Endothelial cell of umbilical vein (primary cell): ENCODE results near the gene SPTBN4. TPM values are rescaled to one million over a fixed set of nuclear protein-coding genes. Genes with fewer than 3 reads are reported as not detected.

Source experiments
- BruUV-seq: library from RNA; stranded (reverse); fragments of 400-500 nt; replicated peaks from 2 replicates; lab custom pipeline; 2021; lab: Mats Ljungman, UMichigan
- CTCF ChIA-PET: fragments of 300-600, 350-600 bp; sonication (Branson Sonifier 250); formaldehyde crosslinking; loops from one replicate; lab custom pipeline; 2021; ENCODE audit warnings: antibody characterized with exemption, inconsistent platforms; lab: Charles Lee
- POLR2A ChIA-PET: fragments of 300-600, 350-600 bp; sonication (Branson Sonifier 250); formaldehyde crosslinking; loops from one replicate; lab custom pipeline; 2021; ENCODE audit warnings: antibody characterized with exemption, inconsistent platforms; lab: Charles Lee
- DNase-seq: peaks from one replicate; pipeline ENCODE4 v3.0.0-alpha.2; 2011; ENCODE audit warnings: low read depth, low spot score
- FAIRE-seq: peaks from 2 replicates; lab custom pipeline; 2011; peaks lifted over from hg19 to GRCh38; lab: Jason Lieb, UNC
- H2AFZ ChIP-seq: 2 replicates; pipeline ENCODE4 v1.6.0; 2012; ENCODE audit warnings: low read depth, low read length, control low read depth, inconsistent platforms
- H3K27ac ChIP-seq: 2 replicates; pipeline ENCODE4 v1.5.1; 2011; ENCODE audit warnings: low read depth, mild to moderate bottlenecking, control low read depth, low read length, moderate library complexity; ENCODE audit not compliant: insufficient read depth
- H3K27me3 ChIP-seq, 2 experiments: 2 replicates each; pipeline versions ENCODE4 v1.6.0 to v1.6.1; 2011; ENCODE audit warnings: low read length in 2 of 2, mixed read lengths in 1 of 2; ENCODE audit not compliant: control insufficient read depth in 2 of 2, insufficient read depth in 2 of 2
- H3K36me3 ChIP-seq, 2 experiments: 2 replicates in 1 of 2; 3 replicates in 1 of 2; pipeline ENCODE4 v1.5.1; 2011; ENCODE audit warnings: low read length in 2 of 2, mild to moderate bottlenecking in 1 of 2, moderate library complexity in 1 of 2; ENCODE audit not compliant: control insufficient read depth in 2 of 2, insufficient read depth in 2 of 2; ENCODE audit errors: extremely low read depth in 1 of 2
- H3K4me1 ChIP-seq: 3 replicates; pipeline ENCODE4 v1.5.1; 2011; ENCODE audit warnings: mild to moderate bottlenecking, low read length; ENCODE audit not compliant: control insufficient read depth, insufficient read depth; ENCODE audit errors: extremely low read depth
- H3K4me2 ChIP-seq: 2 replicates; pipeline ENCODE4 v1.6.1; 2011; ENCODE audit warnings: low read length, control low read depth, mixed read lengths; ENCODE audit not compliant: insufficient read depth
- H3K4me3 ChIP-seq, 3 experiments: fragments of 200-600 bp in 1 of 3; sonication (generic), shearing (Covaris generic) in 1 of 3; replicated peaks in 1 of 3; 2 replicates each; pipeline ENCODE4 v1.5.1; 2011 to 2016; ENCODE audit warnings: control low read depth in 3 of 3, low read length in 3 of 3, mild to moderate bottlenecking in 2 of 3, inconsistent platforms in 1 of 3, low read depth in 1 of 3, moderate library complexity in 1 of 3; ENCODE audit not compliant: insufficient read depth in 1 of 3
- H3K79me2 ChIP-seq: 2 replicates; pipeline ENCODE4 v1.6.0; 2012; ENCODE audit warnings: low read length, inconsistent platforms; ENCODE audit not compliant: control insufficient read depth, insufficient read depth
- H3K9ac ChIP-seq: replicated peaks from 2 replicates; pipeline ENCODE3; 2011; ENCODE audit warnings: low read length, control low read depth; ENCODE audit not compliant: insufficient read depth; ENCODE audit errors: extremely low read depth
- H3K9me1 ChIP-seq: replicated peaks from 3 replicates; pipeline ENCODE4 v1.6.0; 2011; ENCODE audit warnings: mild to moderate bottlenecking, low read length; ENCODE audit not compliant: control insufficient read depth, insufficient read depth; ENCODE audit errors: extremely low read depth
- H3K9me3 ChIP-seq: replicated peaks from 2 replicates; pipeline ENCODE4 v1.5.1; 2012; ENCODE audit warnings: low read length, inconsistent platforms; ENCODE audit not compliant: control insufficient read depth, insufficient read depth
- H4K20me1 ChIP-seq: replicated peaks from 2 replicates; pipeline ENCODE3; 2011; ENCODE audit warnings: mild to moderate bottlenecking, low read length; ENCODE audit not compliant: control insufficient read depth, insufficient read depth; ENCODE audit errors: extremely low read depth
- CTCF ChIP-seq, 2 donors: IDR thresholded peaks; 1 replicate in 1 of 2; 2 replicates in 1 of 2; pipeline ENCODE4 v1.5.1; 2011; ENCODE audit warnings: low read length in 2 of 2, mild to moderate bottlenecking in 2 of 2, moderate library complexity in 2 of 2, control low read depth in 1 of 2, inconsistent platforms in 1 of 2, low read depth in 1 of 2; ENCODE audit not compliant: insufficient read depth in 1 of 2; ENCODE audit errors: extremely low read depth in 1 of 2
- EZH2 ChIP-seq: IDR thresholded peaks from 2 replicates; pipeline ENCODE4 v1.6.1; 2012; ENCODE audit warnings: borderline replicate concordance, low read depth, mild to moderate bottlenecking, moderate library complexity, low read length, inconsistent platforms; ENCODE audit not compliant: severe bottlenecking
- FOS ChIP-seq: IDR thresholded peaks from 2 replicates; pipeline ENCODE4 v1.6.1; 2011; ENCODE audit warnings: mild to moderate bottlenecking, low read length, moderate library complexity, borderline replicate concordance; ENCODE audit not compliant: insufficient read depth
- GATA2 ChIP-seq: IDR thresholded peaks from 2 replicates; pipeline ENCODE4 v1.7.0; 2011; ENCODE audit warnings: low read depth, mild to moderate bottlenecking, moderate library complexity, mixed read lengths, low read length; ENCODE audit not compliant: insufficient read length, insufficient read depth
- JUN ChIP-seq: IDR thresholded peaks from 2 replicates; pipeline ENCODE4 v1.6.1; 2011; ENCODE audit warnings: borderline replicate concordance, low read depth; ENCODE audit not compliant: insufficient read length, insufficient read depth
- MYC ChIP-seq: IDR thresholded peaks from one replicate; pipeline ENCODE4 v1.6.1; 2011; ENCODE audit warnings: mild to moderate bottlenecking, low read depth, low read length
- POLR2A ChIP-seq: IDR thresholded peaks from 2 replicates; pipeline ENCODE4 v1.6.1; 2012; ENCODE audit warnings: low read depth, mild to moderate bottlenecking, control low read depth, low read length
- POLR2AphosphoS5 ChIP-seq: IDR thresholded peaks from 2 replicates; pipeline ENCODE4 v1.6.1; 2012; ENCODE audit warnings: low read depth, mild to moderate bottlenecking, control low read depth, low read length, moderate library complexity; ENCODE audit not compliant: insufficient read depth
- dilution Hi-C: fragments of 300-500 bp; cut with MboI; formaldehyde crosslinking; loops from one replicate; pipeline ENCODE4 v1.15.0; 2019; ENCODE audit warnings: low sequenced_read_pairs; ENCODE audit not compliant: extremely low pct_ligation_motif_present
- intact Hi-C: fragments of 100-400 bp; cut with micrococcal nuclease; formaldehyde crosslinking; loops from one replicate; pipeline ENCODE4 v1.10.0; 2022
- polyA plus RNA-seq, 4 experiments: library from polyadenylated mRNA; depleted of rRNA in 3 of 4; stranded (reverse) in 3 of 4; unstranded in 1 of 4; fragments of >200 nt; gene quantifications; 2 replicates each; pipeline versions ENCODE4 v1.2.1 to v1.2.3, GENCODE V29; 2011 to 2012; ENCODE audit warnings: missing spikeins in 1 of 4
- total RNA-seq: library from RNA; stranded (reverse); gene quantifications from 2 replicates; pipeline ENCODE4 v1.2.3, GENCODE V29; 2021
- TF ChIP-seq, protein P1 (sequence below): IDR thresholded peaks from 2 replicates; pipeline ENCODE4 v1.6.1; 2011; ENCODE audit not compliant: insufficient read depth, insufficient read length

The SPTBN4 gene
- total and polyA plus RNA-seq, 2 donors (not counting 3 experiments of a cell fraction or from before 2014, with no cell fraction given), result 0.33 TPM; not detected in 1

DNA sequence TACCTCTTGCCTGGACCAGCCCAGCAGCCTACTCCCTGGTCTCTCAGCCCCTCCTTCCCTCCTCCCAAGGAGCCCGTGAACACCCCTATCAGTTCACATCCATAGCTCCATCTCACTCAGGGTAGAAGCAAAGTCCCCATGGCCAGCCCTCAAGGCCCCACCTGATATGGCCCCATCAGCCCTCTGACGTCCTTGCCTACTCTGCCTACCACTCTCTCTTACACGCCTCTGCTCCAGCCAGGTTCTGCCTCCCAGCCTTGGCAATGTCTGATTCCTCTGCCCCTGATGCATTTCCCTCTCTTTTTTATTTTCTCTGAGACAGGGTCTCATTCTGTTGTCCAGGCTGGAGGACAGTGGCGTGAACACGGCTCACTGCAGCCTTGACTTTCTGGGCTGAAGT is 14.8 kb upstream of the SPTBN4 start:
- no peaks in the 10 kb centered on the region for H3K79me2 ChIP-seq
- intact Hi-C loops (no loop called here), dilution Hi-C loops (no loop called here)
- no peaks in the 10 kb centered on the region for H3K9me3 ChIP-seq
- H4K20me1 ChIP-seq, result no peaks in the 10 kb centered on the region
- DNase-seq (no peak), FAIRE-seq (no peak)
- H2AFZ ChIP-seq, result no peak overlapping the region
- H3K4me1 ChIP-seq, result no peaks in the 10 kb centered on the region
- no peak overlapping the region for H3K27ac ChIP-seq
- H3K9me1 ChIP-seq, result no peaks in the 10 kb centered on the region
- H3K36me3 ChIP-seq, result no peaks in the 10 kb centered on the region
- no peak overlapping the region for H3K4me3 ChIP-seq
- ChIA-PET CTCF (interaction anchor here (4.0 kb wide), 1 partner anchor 12 kb away, joined by 36 read pairs; no protein-coding TSS in a partner anchor), POLR2A (no interaction called here)
- H3K9ac ChIP-seq, result no peak overlapping the region
- no peak overlapping the region for H3K4me2 ChIP-seq
- BruUV-seq, result no TSS peak
- H3K27me3 ChIP-seq, result no peaks in the 10 kb centered on the region
- TF ChIP-seq POLR2A, result no peak

DNA sequence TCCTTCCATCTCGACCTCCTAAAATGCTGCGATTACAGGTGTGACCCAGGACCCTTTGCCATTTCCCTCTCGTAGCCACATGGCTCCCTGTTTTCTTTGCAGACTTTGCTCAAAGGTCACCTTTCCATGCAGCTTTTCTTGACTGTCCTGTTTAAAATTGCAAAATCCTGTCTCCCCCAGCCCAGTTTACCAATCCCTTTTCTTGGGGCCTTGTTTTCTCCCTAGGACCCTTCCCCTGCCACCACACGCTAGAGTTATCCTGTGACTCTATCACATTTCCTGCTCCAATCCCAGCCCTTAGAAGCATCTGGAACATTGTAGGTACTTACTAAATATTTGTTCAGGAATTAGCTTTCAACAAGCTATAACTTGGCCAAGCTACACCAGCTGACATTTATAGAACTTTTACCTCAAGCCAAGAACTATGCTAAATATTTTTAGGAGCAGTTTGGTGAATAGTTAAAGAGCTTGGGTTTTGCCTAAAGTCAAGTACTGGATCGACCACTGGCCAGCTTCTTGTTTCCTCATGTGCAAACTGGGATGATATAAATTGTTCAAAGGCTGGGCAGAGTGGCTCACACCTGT is 13.6 kb upstream of the SPTBN4 start:
- Histone ChIP-seq H3K27ac (no peak overlapping the region), H4K20me1 (no peaks in the 10 kb centered on the region), H3K9me1 (no peaks in the 10 kb centered on the region), H2AFZ (no peak overlapping the region), H3K4me1 (no peaks in the 10 kb centered on the region), H3K9ac (no peak overlapping the region), H3K9me3 (no peaks in the 10 kb centered on the region), H3K4me2 (no peak overlapping the region), H3K79me2 (no peaks in the 10 kb centered on the region), H3K4me3 (no peak overlapping the region), H3K27me3 (no peaks in the 10 kb centered on the region), H3K36me3 (no peaks in the 10 kb centered on the region)
- dilution Hi-C loops (no loop called here), intact Hi-C loops (no loop called here)
- no peak for FAIRE-seq
- TF ChIP-seq POLR2A (no peak), FOS (no peak), GATA2 (no peak), CTCF (IDR thresholded peaks at IDR 0.05; ENCODE audit: extremely low read depth in 1 of 2, insufficient read depth in 1 of 2, low read depth in 1 of 2, low read length in 2 of 2) (no peak), JUN (no peak), MYC (no peak), POLR2AphosphoS5 (no peak), EZH2 (no peak)
- TF ChIP-seq, protein P1, sequence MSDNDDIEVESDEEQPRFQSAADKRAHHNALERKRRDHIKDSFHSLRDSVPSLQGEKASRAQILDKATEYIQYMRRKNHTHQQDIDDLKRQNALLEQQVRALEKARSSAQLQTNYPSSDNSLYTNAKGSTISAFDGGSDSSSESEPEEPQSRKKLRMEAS, result no peak
- POLR2A ChIA-PET, result interaction anchor here (0.9 kb wide), 1 partner anchor 11 kb away, joined by 3 read pairs; no protein-coding TSS in a partner anchor
- no TSS peak for BruUV-seq
- CTCF ChIA-PET, result interaction anchor here (1.2 to 4.0 kb wide), 5 partner anchors 9 to 148 kb away, joined by 3 to 36 read pairs (median 5); partner anchors contain the start of gene BLVRB
- no peak for DNase-seq
